Measurements from ENCODE around the gene SRRM1.
"Not testable (repeated sequence)": the region's sequence is repeated elsewhere in the genome, so short reads cannot be mapped to it uniquely, and the experiment has no call there.

The SRRM1 gene

GRCh38 chr1:24688621-24689195, 45.6 kb downstream of the SRRM1 start:
- no peak for DNase-seq (ENCODE audit: low read depth, low spot score)
- no peak overlapping the region for H3K4me3 ChIP-seq (ENCODE audit: low read length)

- DNase-seq (ENCODE audit: low read depth, low spot score) = no peak
- no peak overlapping the region for H3K4me3 ChIP-seq (ENCODE audit: low read length)
Measured at GRCh38 chr1:24691051-24691450, 47.9 kb downstream of the SRRM1 start.

GRCh38 chr1:24692351-24692980, 49.4 kb downstream of the SRRM1 start:
- no peak overlapping the region for H3K4me3 ChIP-seq (ENCODE audit: low read length)
- DNase-seq (ENCODE audit: low read depth, low spot score) = no peak

GRCh38 chr1:24693827-24694379, 50.8 kb downstream of the SRRM1 start:
- H3K4me3 ChIP-seq (ENCODE audit: low read length) = no peak overlapping the region
- no peak for DNase-seq (ENCODE audit: low read depth, low spot score)

GRCh38 chr1:24694380-24694843, 51.3 kb downstream of the SRRM1 start:
- peak; percentile 37 for DNase-seq (ENCODE audit: low read depth, low spot score)
- H3K4me3 ChIP-seq (ENCODE audit: low read length) = no peak overlapping the region

GRCh38 chr1:24695202-24695974, 52.3 kb downstream of the SRRM1 start:
- no peak for DNase-seq (ENCODE audit: low read depth, low spot score)
- no peak overlapping the region for H3K4me3 ChIP-seq (ENCODE audit: low read length)

- no peak overlapping the region for H3K4me3 ChIP-seq (ENCODE audit: low read length)
- no peak for DNase-seq (ENCODE audit: low read depth, low spot score)
Measured at GRCh38 chr1:24696041-24696755, 53.1 kb downstream of the SRRM1 start.

- no peak overlapping the region for H3K4me3 ChIP-seq (ENCODE audit: low read length)
- no peak for DNase-seq (ENCODE audit: low read depth, low spot score)
Measured at GRCh38 chr1:24696756-24697330, 53.7 kb downstream of the SRRM1 start.

- not testable (repeated sequence) for H3K4me3 ChIP-seq (ENCODE audit: low read length)
Measured at GRCh38 chr1:24697453-24698001, 54.4 kb downstream of the SRRM1 start.

GRCh38 chr1:24698326-24698725, 55.2 kb downstream of the SRRM1 start:
- not testable (repeated sequence) for DNase-seq (ENCODE audit: low read depth, low spot score); H3K4me3 ChIP-seq (ENCODE audit: low read length)

More at GRCh38 chr1:24697453-24698001, 54.4 kb downstream of the SRRM1 start:
- not testable (repeated sequence) for DNase-seq (ENCODE audit: low read depth, low spot score)

GRCh38 chr1:24699628-24700027, 56.5 kb downstream of the SRRM1 start:
- no peak for DNase-seq (ENCODE audit: low read depth, low spot score)
- H3K4me3 ChIP-seq (ENCODE audit: low read length) = no peak overlapping the region

- no peak for DNase-seq (ENCODE audit: low read depth, low spot score)
- H3K4me3 ChIP-seq (ENCODE audit: low read length) = no peak overlapping the region
Measured at GRCh38 chr1:24702511-24703293, 59.6 kb downstream of the SRRM1 start.

GRCh38 chr1:24704411-24705259, 61.5 kb downstream of the SRRM1 start:
- no peak overlapping the region for H3K4me3 ChIP-seq (ENCODE audit: low read length)
- DNase-seq (ENCODE audit: low read depth, low spot score) = no peak

- no peak overlapping the region for H3K4me3 ChIP-seq (ENCODE audit: low read length)
- DNase-seq (ENCODE audit: low read depth, low spot score) = no peak
Measured at GRCh38 chr1:24705260-24706073, 62.4 kb downstream of the SRRM1 start.

- DNase-seq (ENCODE audit: low read depth, low spot score) = not testable (repeated sequence)
Measured at GRCh38 chr1:24706074-24706389, 62.9 kb downstream of the SRRM1 start.

GRCh38 chr1:24707687-24708086, 64.6 kb downstream of the SRRM1 start:
- no peak overlapping the region for H3K4me3 ChIP-seq (ENCODE audit: low read length)
- no peak for DNase-seq (ENCODE audit: low read depth, low spot score)

More at GRCh38 chr1:24706074-24706389, 62.9 kb downstream of the SRRM1 start:
- H3K4me3 ChIP-seq (ENCODE audit: low read length) = not testable (repeated sequence)
